IPS-20b (cell line): Measurements from ENCODE around the gene RASA1.
"Not testable (repeated sequence)": the region's sequence is repeated elsewhere in the genome, so short reads cannot be mapped to it uniquely, and the experiment has no call there.

ENCODE experiments used
- H3K27ac ChIP-seq: one replicate; pipeline ENCODE4 v1.5.1; 2013; ENCODE audit warnings: low read length
- H3K27me3 ChIP-seq: 2 replicates; pipeline ENCODE4 v1.6.1; 2013; ENCODE audit warnings: mild to moderate bottlenecking, low read length, inconsistent platforms; ENCODE audit not compliant: insufficient read depth
- H3K36me3 ChIP-seq: 2 replicates; pipeline ENCODE4 v1.6.1; 2013; ENCODE audit warnings: low read depth, mild to moderate bottlenecking, inconsistent platforms, low read length, moderate library complexity; ENCODE audit not compliant: insufficient read depth
- H3K4me1 ChIP-seq: 2 replicates; pipeline ENCODE4 v1.6.1; 2013; ENCODE audit warnings: mild to moderate bottlenecking, control low read depth, inconsistent platforms, low read length, moderate library complexity; ENCODE audit not compliant: insufficient read depth
- H3K4me3 ChIP-seq: 2 replicates; pipeline ENCODE4 v1.5.1; 2013; ENCODE audit warnings: mild to moderate bottlenecking, low read length, inconsistent platforms
- H3K9ac ChIP-seq: 2 replicates; pipeline ENCODE4 v1.6.1; 2013; ENCODE audit warnings: low read depth, mild to moderate bottlenecking, inconsistent platforms, low read length, moderate library complexity
- H3K9me3 ChIP-seq: 2 replicates; pipeline ENCODE4 v1.6.1; 2013; ENCODE audit warnings: mild to moderate bottlenecking, low read depth, low read length, inconsistent platforms; ENCODE audit not compliant: insufficient read depth

The RASA1 gene

DNA sequence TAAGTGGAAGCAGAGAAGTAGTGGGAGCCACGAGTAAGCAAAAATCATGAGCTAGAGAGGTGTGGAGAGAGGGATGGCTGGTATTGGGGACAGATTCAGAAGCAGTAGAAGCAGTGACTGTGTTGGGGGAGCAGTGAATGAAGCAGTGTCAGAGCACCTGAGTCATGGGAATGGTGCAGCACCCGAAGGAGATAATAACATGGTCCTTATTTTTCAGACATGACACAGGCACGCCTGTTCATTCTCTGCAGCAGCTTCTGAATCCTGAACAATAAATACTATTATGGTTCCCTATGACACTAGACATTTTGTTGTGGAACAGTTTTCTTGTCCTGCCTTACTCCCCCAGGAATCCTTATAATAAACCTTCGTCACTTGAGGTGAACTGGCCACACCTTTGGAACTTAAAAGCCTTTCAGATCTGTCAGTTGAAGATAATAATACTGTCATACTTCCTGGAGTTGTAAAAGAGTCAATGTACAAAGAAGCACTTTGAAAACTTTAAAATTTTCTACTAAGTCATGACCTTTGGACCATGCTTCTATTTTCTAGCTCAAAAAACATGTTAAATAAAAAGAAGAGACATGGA is 7.0 kb upstream of the RASA1 start:
- Histone ChIP-seq H3K27me3 (peaks cover 32% of the 10 kb centered on the region), H3K9me3 (no peaks in the 10 kb centered on the region), H3K4me1 (peaks cover 3% of the 10 kb centered on the region), H3K36me3 (no peaks in the 10 kb centered on the region), H3K9ac (no peak overlapping the region), H3K27ac (no peak overlapping the region), H3K4me3 (no peak overlapping the region)

DNA sequence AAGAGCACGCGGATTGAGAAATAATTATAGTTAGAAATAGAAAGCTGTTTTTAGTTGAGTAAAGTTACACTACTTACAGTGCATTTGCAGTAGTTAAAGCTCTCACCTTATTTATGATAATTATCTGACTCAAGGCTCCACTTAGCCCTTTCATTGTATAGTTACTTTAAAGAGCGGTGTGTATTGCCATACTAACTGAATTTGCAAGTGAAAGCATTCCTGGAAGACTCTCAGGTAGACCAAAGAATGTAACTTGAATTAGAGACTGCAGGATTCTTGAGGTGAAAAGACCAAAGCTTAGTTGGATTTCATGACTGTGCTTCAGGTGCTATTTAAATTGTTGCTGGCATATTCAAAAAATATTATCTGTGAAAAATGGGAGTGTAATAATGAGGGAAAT is 4.2 kb upstream of the RASA1 start:
- no peak overlapping the region for H3K27ac ChIP-seq
- H3K9ac ChIP-seq = no peak overlapping the region
- H3K36me3 ChIP-seq = no peaks in the 10 kb centered on the region
- H3K9me3 ChIP-seq = no peaks in the 10 kb centered on the region
- peaks cover 46% of the 10 kb centered on the region for H3K27me3 ChIP-seq
- H3K4me3 ChIP-seq = peak overlapping the region; percentile 44
- peaks cover 8% of the 10 kb centered on the region for H3K4me1 ChIP-seq

DNA sequence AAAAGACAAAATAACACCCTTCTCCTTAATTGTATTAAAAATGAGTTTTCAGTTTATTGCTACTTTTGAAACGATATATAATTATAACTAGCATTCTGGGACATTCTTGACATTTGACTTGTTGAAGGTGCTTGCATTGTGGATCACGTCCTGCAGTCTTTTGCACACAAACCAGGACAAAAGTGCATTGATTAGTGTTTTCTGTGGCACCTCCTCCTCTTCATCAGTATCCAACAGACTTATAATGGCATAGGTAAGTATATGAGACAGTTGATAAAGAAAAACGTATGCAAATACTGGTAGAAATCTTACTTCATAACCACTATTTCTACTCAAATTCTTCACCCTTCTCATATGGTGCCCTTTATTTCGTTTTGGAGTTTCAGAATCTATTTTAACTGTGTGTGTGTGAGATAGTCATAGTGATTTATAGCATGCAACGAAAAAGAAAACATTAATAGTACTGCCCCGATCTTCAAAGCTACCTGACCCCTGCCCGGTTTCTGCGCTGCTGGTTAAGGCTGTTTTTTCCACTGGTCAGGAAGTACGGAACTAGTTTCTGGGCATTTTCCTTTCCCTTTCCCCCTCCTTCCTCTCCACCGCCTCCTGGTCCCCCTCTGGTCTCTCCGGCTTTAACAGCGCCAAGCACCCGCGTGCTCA is 639 bp upstream of the RASA1 start:
- H3K27me3 ChIP-seq = peaks cover 43% of the 10 kb centered on the region
- peaks cover 8% of the 10 kb centered on the region for H3K4me1 ChIP-seq
- H3K9me3 ChIP-seq = no peaks in the 10 kb centered on the region
- H3K4me3 ChIP-seq = peak overlapping the region; percentile 92
- peak overlapping the region; percentile 77 for H3K9ac ChIP-seq
- H3K36me3 ChIP-seq = no peaks in the 10 kb centered on the region
- no peak overlapping the region for H3K27ac ChIP-seq

DNA sequence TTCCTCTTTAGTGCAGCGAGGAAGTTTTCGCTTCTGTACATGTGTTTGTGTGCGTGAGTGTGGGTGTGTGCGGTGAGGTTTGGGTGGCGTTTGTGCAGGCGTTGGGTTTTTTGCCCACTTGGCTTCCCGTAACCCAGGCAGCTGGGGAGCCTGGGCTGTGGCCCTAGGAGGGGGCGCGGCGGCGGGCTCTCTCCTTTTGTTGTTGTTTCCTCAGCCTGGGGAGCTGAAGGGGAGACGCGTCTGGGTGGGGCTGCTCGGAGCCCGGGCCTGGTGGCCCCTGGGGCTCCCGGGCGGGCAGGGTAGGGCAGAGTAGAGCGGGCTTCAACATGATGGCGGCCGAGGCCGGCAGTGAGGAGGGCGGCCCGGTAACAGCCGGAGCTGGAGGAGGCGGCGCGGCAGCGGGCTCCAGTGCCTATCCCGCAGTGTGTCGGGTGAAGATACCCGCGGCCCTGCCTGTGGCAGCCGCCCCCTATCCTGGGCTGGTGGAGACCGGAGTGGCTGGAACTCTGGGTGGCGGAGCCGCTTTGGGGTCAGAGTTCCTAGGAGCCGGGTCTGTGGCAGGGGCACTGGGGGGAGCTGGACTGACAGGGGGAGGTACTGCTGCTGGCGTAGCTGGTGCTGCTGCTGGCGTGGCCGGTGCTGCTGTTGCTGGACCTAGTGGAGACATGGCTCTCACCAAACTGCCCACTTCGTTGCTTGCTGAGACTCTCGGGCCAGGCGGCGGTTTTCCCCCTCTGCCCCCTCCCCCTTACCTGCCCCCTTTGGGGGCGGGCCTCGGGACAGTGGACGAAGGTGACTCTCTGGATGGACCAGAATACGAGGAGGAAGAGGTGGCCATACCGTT is 665 bp downstream of the RASA1 start:
- Histone ChIP-seq H3K9me3 (no peaks in the 10 kb centered on the region), H3K4me3 (peak overlapping the region; percentile 92), H3K9ac (peak overlapping the region; percentile 90), H3K27ac (peak overlapping the region; percentile 95), H3K4me1 (peaks cover 5% of the 10 kb centered on the region; the same call in 1 of the 2 replicates), H3K36me3 (no peaks in the 10 kb centered on the region), H3K27me3 (peaks cover 30% of the 10 kb centered on the region)

DNA sequence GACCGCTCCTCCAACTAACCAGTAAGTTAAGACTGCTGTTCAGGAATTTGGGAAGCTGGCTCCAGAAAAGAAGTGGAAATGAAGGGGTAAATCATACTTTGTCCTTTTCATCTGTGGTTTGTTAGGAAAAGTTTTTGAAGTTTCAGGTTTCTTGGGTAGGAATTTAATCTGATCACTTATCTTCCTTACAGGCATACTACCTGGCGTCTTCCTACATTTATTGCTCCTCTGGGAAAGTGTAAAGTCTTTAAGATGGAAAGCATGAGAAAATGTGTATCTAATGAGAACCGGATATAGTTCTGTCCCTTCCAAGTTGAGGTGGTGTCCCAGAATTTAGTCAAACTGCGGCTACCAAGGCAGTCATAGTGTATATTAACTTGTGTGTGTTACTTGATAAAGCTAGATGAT is 1.3 kb downstream of the RASA1 start:
- peaks cover 30% of the 10 kb centered on the region for H3K27me3 ChIP-seq
- H3K4me1 ChIP-seq = peaks cover 4% of the 10 kb centered on the region; the same call in 1 of the 2 replicates
- no peaks in the 10 kb centered on the region for H3K9me3 ChIP-seq
- H3K36me3 ChIP-seq = no peaks in the 10 kb centered on the region
- H3K9ac ChIP-seq = peak overlapping the region; percentile 90; the same call in 1 of the 2 replicates
- H3K27ac ChIP-seq = no peak overlapping the region
- H3K4me3 ChIP-seq = peak overlapping the region; percentile 92

DNA sequence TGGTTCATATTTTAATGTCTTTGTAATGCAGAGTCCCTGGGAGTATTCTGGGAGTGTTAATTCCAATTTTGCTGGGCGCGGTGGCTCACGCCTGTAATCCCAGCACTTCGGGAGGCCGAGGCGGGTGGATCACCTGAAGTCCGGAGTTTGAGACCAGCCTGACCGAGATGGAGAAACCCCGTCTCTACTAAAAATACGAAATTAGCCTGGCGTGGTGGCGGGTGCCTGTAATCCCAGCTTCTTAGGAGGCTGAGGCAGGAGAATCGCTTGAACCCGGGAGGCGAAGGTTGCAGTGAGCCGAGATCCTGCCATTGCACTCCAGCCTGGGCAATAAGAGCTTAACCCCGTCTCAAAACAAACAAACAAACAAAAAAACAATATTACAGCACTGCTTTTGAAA is 3.2 kb downstream of the RASA1 start:
- not testable (repeated sequence) for H3K36me3 ChIP-seq, H3K9ac ChIP-seq, H3K9me3 ChIP-seq, H3K4me1 ChIP-seq, H3K27ac ChIP-seq, H3K4me3 ChIP-seq
- peaks cover 12% of the 10 kb centered on the region; the same call in 1 of the 2 replicates for H3K27me3 ChIP-seq

DNA sequence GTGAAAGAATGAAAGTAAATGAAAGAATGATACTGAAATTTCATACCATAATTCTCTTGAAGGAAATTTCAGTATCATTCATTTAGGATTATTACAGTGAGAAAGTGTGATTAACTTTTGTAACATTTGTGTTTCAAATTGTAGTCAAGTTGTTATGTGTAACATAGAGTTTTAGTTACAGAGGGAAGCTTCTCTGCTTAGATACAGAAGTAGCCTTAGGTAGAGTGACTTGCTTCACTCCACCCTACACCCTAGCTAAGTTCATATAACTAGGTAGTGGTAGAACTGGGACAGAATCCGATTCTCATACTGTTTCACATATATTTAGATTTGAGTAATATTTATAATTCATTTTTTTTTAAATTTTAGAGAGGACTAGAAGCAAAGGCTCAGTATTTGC is 9.0 kb downstream of the RASA1 start:
- Histone ChIP-seq H3K4me3 (no peak overlapping the region), H3K27ac (no peak overlapping the region), H3K4me1 (no peaks in the 10 kb centered on the region)

DNA sequence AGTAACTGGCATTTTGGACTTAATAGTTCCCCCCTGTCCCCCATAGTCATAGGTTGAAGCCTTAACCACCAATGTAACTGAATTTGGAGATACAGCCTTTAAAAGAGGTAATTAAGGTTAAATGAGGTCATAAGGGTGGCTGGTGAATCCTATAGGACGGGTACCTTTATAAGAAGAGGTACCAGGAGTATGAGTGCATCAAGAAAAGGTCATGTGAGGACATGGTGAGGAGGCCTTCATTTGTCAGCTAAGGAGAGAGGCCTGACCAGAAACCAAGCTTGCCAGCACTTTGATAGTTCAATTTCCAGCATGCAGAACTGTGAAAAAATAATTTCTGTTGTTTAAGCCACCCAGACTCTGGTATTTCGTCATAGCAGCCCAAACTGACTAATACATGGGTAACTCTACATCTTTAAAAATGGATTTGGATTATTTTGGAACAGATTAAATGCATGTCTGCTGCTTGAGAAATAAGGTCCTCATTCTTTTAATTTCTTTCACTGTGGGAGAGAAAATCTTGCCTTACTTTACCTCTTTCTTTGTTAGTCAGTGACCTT is 9.7 kb downstream of the RASA1 start:
- Histone ChIP-seq H3K4me1 (no peaks in the 10 kb centered on the region), H3K27me3 (no peaks in the 10 kb centered on the region), H3K36me3 (0 out of 2 replicates have a peak, but pooled peaks cover 9% of the 10 kb centered on the region), H3K9me3 (no peaks in the 10 kb centered on the region), H3K4me3 (no peak overlapping the region), H3K27ac (no peak overlapping the region), H3K9ac (no peak overlapping the region)

More for the DNA sequence above, 9.0 kb downstream of the RASA1 start:
- Histone ChIP-seq H3K27me3 (no peaks in the 10 kb centered on the region), H3K9ac (no peak overlapping the region), H3K36me3 (0 out of 2 replicates have a peak, but pooled peaks cover 9% of the 10 kb centered on the region), H3K9me3 (no peaks in the 10 kb centered on the region)

DNA sequence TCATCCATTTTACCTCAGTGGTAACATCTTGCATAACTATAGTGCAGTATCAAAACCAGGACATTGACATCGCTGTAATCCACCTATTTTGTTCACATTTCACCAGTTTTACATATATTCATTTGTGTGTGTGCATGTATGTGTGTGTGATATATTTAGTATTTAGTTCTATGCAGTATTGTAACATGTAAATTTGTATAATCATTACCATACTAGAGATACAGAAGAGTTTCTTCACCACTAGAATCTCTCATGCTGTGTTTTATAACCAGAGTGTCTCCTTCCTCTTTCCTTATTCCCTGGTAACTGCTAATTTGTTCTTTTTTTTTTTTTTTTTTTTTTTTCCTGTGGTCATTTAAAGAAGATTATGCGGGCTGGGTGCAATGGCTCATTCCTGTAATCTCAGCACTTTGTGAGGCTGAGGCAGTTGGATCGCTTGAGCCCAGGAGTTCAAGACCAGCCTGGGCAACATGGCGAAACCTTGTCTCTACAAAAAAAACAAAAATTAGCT is 11.0 kb downstream of the RASA1 start:
- Histone ChIP-seq H3K27ac (no peak overlapping the region), H3K36me3 (0 out of 2 replicates have a peak, but pooled peaks cover 9% of the 10 kb centered on the region), H3K4me1 (no peaks in the 10 kb centered on the region), H3K9me3 (no peaks in the 10 kb centered on the region), H3K4me3 (no peak overlapping the region), H3K9ac (no peak overlapping the region), H3K27me3 (no peaks in the 10 kb centered on the region)

DNA sequence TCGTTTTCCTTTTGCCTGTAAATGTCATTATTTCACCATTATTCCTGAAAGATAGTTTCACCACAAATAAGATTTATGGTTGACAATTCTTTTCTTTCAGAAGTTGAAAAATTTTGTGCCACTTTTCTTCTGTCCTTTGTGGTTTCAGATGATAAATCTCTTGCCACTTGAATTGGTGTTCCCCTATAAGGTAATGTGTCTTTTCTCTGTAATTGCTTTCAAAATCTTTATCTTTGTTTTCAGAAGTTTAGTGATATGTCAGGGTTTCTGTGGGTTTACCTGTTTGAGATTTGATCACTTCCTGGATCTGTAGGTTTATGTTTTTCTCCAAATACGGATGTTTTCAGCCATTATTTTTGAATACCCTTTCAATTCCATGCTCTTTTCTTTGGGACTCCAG is 14.6 kb downstream of the RASA1 start:
- Histone ChIP-seq H3K27me3 (no peaks in the 10 kb centered on the region), H3K27ac (no peak overlapping the region), H3K4me3 (no peak overlapping the region), H3K36me3 (0 out of 2 replicates have a peak, but pooled peaks cover 9% of the 10 kb centered on the region), H3K9me3 (no peaks in the 10 kb centered on the region), H3K4me1 (no peaks in the 10 kb centered on the region), H3K9ac (no peak overlapping the region)

DNA sequence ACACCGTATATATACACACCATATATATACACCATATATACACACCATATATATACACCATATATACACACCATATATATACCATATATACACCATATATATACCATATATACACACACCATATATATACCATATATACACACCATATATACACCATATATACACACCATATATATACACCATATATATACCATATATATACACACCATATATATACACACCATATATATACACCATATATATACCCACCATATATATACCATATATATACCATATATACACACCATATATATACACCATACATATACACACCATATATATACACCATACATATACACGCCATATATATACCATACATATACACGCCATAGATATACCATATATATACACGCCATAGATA is 19.6 kb downstream of the RASA1 start:
- H3K4me1 ChIP-seq, H3K9me3 ChIP-seq, H3K27me3 ChIP-seq, H3K36me3 ChIP-seq, H3K27ac ChIP-seq, H3K4me3 ChIP-seq, H3K9ac ChIP-seq: not testable (repeated sequence)
